H1 (cell line): ENCODE data around the gene FAR2. TPM values are rescaled to one million over a fixed set of nuclear protein-coding genes. Genes with fewer than 3 reads are reported as not detected.

Experiments used
- CTCF ChIA-PET: fragments of 300-600 bp; sonication (Branson Sonifier 250); formaldehyde crosslinking; loops from one replicate; lab custom pipeline; 2021; ENCODE audit not compliant: partially characterized antibody; lab: Charles Lee
- POLR2A ChIA-PET: fragments of 300-600 bp; sonication (Branson Sonifier 250); formaldehyde crosslinking; loops from one replicate; lab custom pipeline; 2021; ENCODE audit warnings: inconsistent platforms; ENCODE audit not compliant: partially characterized antibody; lab: Charles Lee
- DNase-seq, 2 experiments: peaks; one replicate each; pipeline versions ENCODE4 v3.0.0 to v3.0.0-alpha.2; 2010 to 2022; ENCODE audit warnings: low spot score in 2 of 2, low read depth in 1 of 2, mixed read lengths in 1 of 2
- FAIRE-seq: peaks from 2 replicates; lab custom pipeline; 2011; peaks lifted over from hg19 to GRCh38; lab: Jason Lieb, UNC
- H2AFZ ChIP-seq: 2 replicates; pipeline ENCODE4 v1.8.1; 2012; ENCODE audit warnings: low read length, inconsistent platforms
- H2AK5ac ChIP-seq: 2 replicates; pipeline ENCODE4 v1.6.1; 2013; ENCODE audit warnings: low read depth, low read length
- H2BK120ac ChIP-seq: replicated peaks from 2 replicates; pipeline ENCODE3; 2013; ENCODE audit warnings: low read depth, low read length, inconsistent platforms
- H2BK12ac ChIP-seq: 2 replicates; pipeline ENCODE4 v1.6.1; 2013; ENCODE audit warnings: low read depth, low read length
- H2BK15ac ChIP-seq: 2 replicates; pipeline ENCODE4 v1.6.1; 2013; ENCODE audit warnings: low read length
- H2BK20ac ChIP-seq: 2 replicates; pipeline ENCODE4 v1.6.1; 2013; ENCODE audit warnings: low read length
- H2BK5ac ChIP-seq: 2 replicates; pipeline ENCODE4 v1.6.1; 2013; ENCODE audit warnings: low read depth, low read length
- H3K14ac ChIP-seq: 2 replicates; pipeline ENCODE4 v1.6.1; 2013; ENCODE audit warnings: inconsistent platforms; ENCODE audit not compliant: insufficient read length
- H3K18ac ChIP-seq: 2 replicates; pipeline ENCODE4 v1.6.1; 2013; ENCODE audit warnings: low read length; ENCODE audit errors: extremely low read depth
- H3K23ac ChIP-seq: 2 replicates; pipeline ENCODE4 v1.6.1; 2013; ENCODE audit warnings: inconsistent platforms; ENCODE audit not compliant: insufficient read length
- H3K23me2 ChIP-seq: 2 replicates; pipeline ENCODE4 v1.6.1; 2013; ENCODE audit warnings: low read depth, low read length
- H3K27ac ChIP-seq: 2 replicates; pipeline ENCODE4 v1.6.1; 2011; ENCODE audit warnings: low read depth, low read length, inconsistent platforms
- H3K27me3 ChIP-seq, 4 experiments: replicated peaks in 1 of 4; 1 replicate in 1 of 4; 2 replicates in 3 of 4; pipeline versions ENCODE4 v1.6.1 to v1.8.1; 2011 to 2013; ENCODE audit warnings: low read length in 3 of 4, mild to moderate bottlenecking in 3 of 4, inconsistent platforms in 2 of 4, mixed read lengths in 2 of 4, moderate library complexity in 1 of 4; ENCODE audit not compliant: control insufficient read depth in 3 of 4, insufficient read depth in 3 of 4; ENCODE audit errors: extremely low read depth in 1 of 4
- H3K36me3 ChIP-seq, 4 experiments: 2 replicates each; pipeline versions ENCODE4 v1.6.1 to v1.8.1; 2011 to 2013; ENCODE audit warnings: mild to moderate bottlenecking in 4 of 4, low read length in 3 of 4, moderate library complexity in 2 of 4, control low read depth in 1 of 4, inconsistent platforms in 1 of 4; ENCODE audit not compliant: insufficient read depth in 4 of 4, control insufficient read depth in 2 of 4
- H3K4ac ChIP-seq: replicated peaks from 2 replicates; pipeline ENCODE3; 2013; ENCODE audit warnings: low read length, low read depth, mixed read lengths, inconsistent platforms; ENCODE audit not compliant: insufficient read length
- H3K4me1 ChIP-seq, 4 experiments: replicated peaks in 1 of 4; 1 replicate in 1 of 4; 2 replicates in 3 of 4; pipeline versions ENCODE4 v1.6.1 to v1.8.1; 2011 to 2013; ENCODE audit warnings: low read length in 3 of 4, inconsistent platforms in 2 of 4, mixed read lengths in 1 of 4; ENCODE audit not compliant: insufficient read depth in 4 of 4, control insufficient read depth in 3 of 4
- H3K4me2 ChIP-seq, 2 experiments: 2 replicates each; pipeline versions ENCODE4 v1.6.1 to v1.8.1; 2011 to 2013; ENCODE audit warnings: low read depth in 2 of 2, low read length in 2 of 2, control low read depth in 1 of 2, inconsistent platforms in 1 of 2, mild to moderate bottlenecking in 1 of 2; ENCODE audit not compliant: insufficient read depth in 1 of 2
- H3K4me3 ChIP-seq, 4 experiments: fragments of 200-600, 300-600 bp in 1 of 4; sonication (generic), shearing (Covaris generic), sonication (Bioruptor Twin) in 1 of 4; 2 replicates each; pipeline versions ENCODE4 v1.5.1 to v1.8.1; 2011 to 2016; ENCODE audit warnings: low read length in 4 of 4, low read depth in 3 of 4, control low read depth in 2 of 4, inconsistent platforms in 2 of 4, mild to moderate bottlenecking in 2 of 4, mixed read lengths in 1 of 4, moderate library complexity in 1 of 4; ENCODE audit not compliant: insufficient read depth in 2 of 4; ENCODE audit errors: extremely low read depth in 1 of 4
- H3K56ac ChIP-seq: replicated peaks from 2 replicates; pipeline ENCODE3; 2013; ENCODE audit warnings: low read depth, mild to moderate bottlenecking, mixed read lengths, low read length, inconsistent platforms; ENCODE audit not compliant: insufficient read length
- H3K79me1 ChIP-seq: 2 replicates; pipeline ENCODE4 v1.6.1; 2013; ENCODE audit warnings: low read depth, low read length, control low read depth
- H3K79me2 ChIP-seq, 2 experiments: 2 replicates each; pipeline versions ENCODE4 v1.6.1 to v1.8.1; 2012 to 2013; ENCODE audit warnings: low read length in 2 of 2, mild to moderate bottlenecking in 2 of 2, inconsistent platforms in 1 of 2; ENCODE audit not compliant: insufficient read depth in 2 of 2, control insufficient read depth in 1 of 2
- H3K9ac ChIP-seq, 4 experiments: replicated peaks in 1 of 4; 1 replicate in 1 of 4; 2 replicates in 3 of 4; pipeline versions ENCODE4 v1.6.1 to v1.8.1; 2011 to 2013; ENCODE audit warnings: low read depth in 3 of 4, low read length in 3 of 4, control low read depth in 2 of 4, mild to moderate bottlenecking in 2 of 4, moderate library complexity in 2 of 4, inconsistent platforms in 1 of 4; ENCODE audit errors: extremely low read depth in 1 of 4
- H3K9me3 ChIP-seq, 2 experiments: 2 replicates each; pipeline versions ENCODE4 v1.6.1 to v1.8.1; 2012 to 2013; ENCODE audit warnings: mild to moderate bottlenecking in 2 of 2, moderate library complexity in 2 of 2, control low read depth in 1 of 2, inconsistent platforms in 1 of 2, low read depth in 1 of 2, low read length in 1 of 2, mixed read lengths in 1 of 2; ENCODE audit not compliant: insufficient read depth in 2 of 2
- H4K20me1 ChIP-seq, 2 experiments: replicated peaks in 1 of 2; 2 replicates each; pipeline versions ENCODE3 to v1.8.1; 2011 to 2013; ENCODE audit warnings: inconsistent platforms in 2 of 2, low read length in 2 of 2, mild to moderate bottlenecking in 1 of 2; ENCODE audit not compliant: insufficient read depth in 2 of 2, control insufficient read depth in 1 of 2
- H4K5ac ChIP-seq: 2 replicates; pipeline ENCODE4 v1.6.1; 2013; ENCODE audit warnings: low read length, low read depth, mixed read lengths, inconsistent platforms; ENCODE audit not compliant: insufficient read length
- H4K8ac ChIP-seq: 2 replicates; pipeline ENCODE4 v1.8.0; 2013; ENCODE audit warnings: mild to moderate bottlenecking, moderate library complexity, low read length, inconsistent platforms; ENCODE audit not compliant: insufficient read depth; ENCODE audit errors: extremely low read depth
- H4K91ac ChIP-seq: replicated peaks from 2 replicates; pipeline ENCODE3; 2013; ENCODE audit warnings: low read length, mixed read lengths, inconsistent platforms; ENCODE audit not compliant: insufficient read length
- GTF2F1 ChIP-seq: IDR thresholded peaks from 2 replicates; pipeline ENCODE4 v1.6.1; 2012; ENCODE audit warnings: low read depth, low read length, improper control_type of control experiment, borderline replicate concordance
- TEAD4 ChIP-seq: IDR thresholded peaks from 2 replicates; pipeline ENCODE4 v1.6.1; 2012; ENCODE audit warnings: low read depth, low read length, inconsistent platforms, mixed read lengths
- WGBS, 2 experiments: shearing (Covaris generic) in 1 of 2; methylation state at CpG; one replicate each; pipeline versions ENCODE4 v1.1.6 to v1.1.7; 2013 to 2015; ENCODE audit warnings: low lambda C conversion rate in 2 of 2, mixed read lengths in 2 of 2, inconsistent platforms in 1 of 2, low coverage in 1 of 2, missing lambda C conversion rate in 1 of 2; ENCODE audit not compliant: insufficient replicate concordance in 2 of 2, insufficient coverage in 1 of 2, insufficient read length in 1 of 2; ENCODE audit errors: extremely low coverage in 1 of 2, missing lambda C conversion rate in 1 of 2; 5-methylcytosine and 5-hydroxymethylcytosine counted together
- polyA plus RNA-seq, 7 experiments: library from polyadenylated mRNA; depleted of rRNA in 3 of 7; stranded (reverse) in 5 of 7; unstranded in 2 of 7; fragments of >200 nt in 5 of 7; fragments of 200-250 nt in 2 of 7; gene quantifications; 1 replicate in 5 of 7; 2 replicates in 1 of 7; 4 replicates in 1 of 7; pipeline versions ENCODE4 v1.2.1 to v1.2.3, GENCODE V29; 2011 to 2013; ENCODE audit warnings: missing spikeins in 2 of 7, mixed read lengths in 2 of 7
- total RNA-seq: library from RNA; stranded (reverse); fragmentation: NEBNext Ultra II Directional; extraction: Animal tissue kit (Norgen Biotek cat#: 25700); gene quantifications from 2 replicates; pipeline ENCODE4 v1.2.1, GENCODE V29; 2021

The FAR2 gene
- total and polyA plus RNA-seq, 2 of the 8 experiments (the other 6 are each of a cell fraction or from before 2014, with no cell fraction given), result 24.0 to 24.1 TPM

GRCh38 chr12:29228474-29229157, 79.5 kb downstream of the FAR2 start:
- Histone ChIP-seq H4K91ac (no peak overlapping the region), H3K18ac (0 out of 2 replicates have a peak overlapping the region, but pooled peaks have one; percentile 21), H2BK12ac (peak overlapping the region; percentile 89; the same call in 1 of the 2 replicates), H3K79me2 (no peaks in the 10 kb centered on the region), H4K20me1 (no peaks in the 10 kb centered on the region), H2BK20ac (no peak overlapping the region), H3K23ac (no peak overlapping the region), H3K14ac (no peak overlapping the region), H3K27ac (peak overlapping the region; percentile 80; the same call in 1 of the 2 replicates), H3K9ac (no peak overlapping the region), H3K27me3 (no peaks in the 10 kb centered on the region), H3K23me2 (no peaks in the 10 kb centered on the region), H2BK5ac (peak overlapping the region; percentile 90), H3K79me1 (no peaks in the 10 kb centered on the region), H3K36me3 (no peaks in the 10 kb centered on the region), H3K4me3 (peak overlapping the region in 1 of 4 experiments; percentile 27; a peak in 1 of 8 replicates), H2BK120ac (peak overlapping the region; percentile 35), H4K5ac (no peak overlapping the region), H2AFZ (no peak overlapping the region), H3K9me3 (no peaks in the 10 kb centered on the region), H2BK15ac (no peak overlapping the region), H4K8ac (no peak overlapping the region), H3K4me1 (peaks cover 2 to 9% (median 8%) of the 10 kb centered on the region in 4 experiments; a peak in 6 of 7 replicates), H2AK5ac (no peak overlapping the region; the same call in 1 of the 2 replicates), H3K4me2 (peak overlapping the region; percentile 34 to 50; a peak in 3 of 4 replicates), H3K56ac (peak overlapping the region; percentile 56), H3K4ac (no peak overlapping the region)
- CTCF ChIA-PET, result interaction anchor here (0.9 to 1.0 kb wide), 2 partner anchors 14 to 17 kb away, joined by 3 read pairs; no protein-coding TSS in a partner anchor
- DNase-seq (no peak), FAIRE-seq (peak; percentile 70)
- WGBS, 2 experiments, result 23% methylated on average over 9 of the region's 9 CpGs; no CpG with 5 or more reads in 1 of the 2 experiments
- POLR2A ChIA-PET, result interaction anchor here (1.3 to 1.4 kb wide), 2 partner anchors 16 to 155 kb away, joined by 3 read pairs; no protein-coding TSS in a partner anchor
- TF ChIP-seq TEAD4 (peak; percentile 55), GTF2F1 (no peak)
